HCT116 (cell line): ENCODE measurements around the gene ALG1.

Experiments
- EGR1 ChIP-seq: IDR thresholded peaks from 2 replicates; pipeline ENCODE4 v1.6.1; 2012; ENCODE audit warnings: low read depth
- EZH2 ChIP-seq: fragments of 200-600 bp; sonication (generic); IDR thresholded peaks from 2 replicates; pipeline ENCODE4 v1.6.1; 2017; ENCODE audit warnings: antibody characterized with exemption, mixed run types
- EZH2phosphoT487 ChIP-seq: fragments of 200-600 bp; IDR thresholded peaks from 2 replicates; pipeline ENCODE4 v1.6.1; 2018; ENCODE audit warnings: antibody characterized with exemption, borderline replicate concordance
- FOSL1 ChIP-seq: IDR thresholded peaks from 2 replicates; pipeline ENCODE4 v1.6.1; 2012; ENCODE audit warnings: low read depth
- POLR2A ChIP-seq: IDR thresholded peaks from 2 replicates; pipeline ENCODE4 v1.7.0; 2011; ENCODE audit warnings: borderline replicate concordance; ENCODE audit not compliant: insufficient read depth, insufficient read length; ENCODE audit errors: extremely low read depth
- SIN3A ChIP-seq: IDR thresholded peaks from 2 replicates; pipeline ENCODE4 v1.6.1; 2012; ENCODE audit warnings: low read depth
- SRF ChIP-seq: IDR thresholded peaks from 2 replicates; pipeline ENCODE4 v1.6.1; 2012; ENCODE audit warnings: low read depth
- ZNF274 ChIP-seq: fragments of 200-500 bp; sonication (Bioruptor generic); IDR thresholded peaks from 2 replicates; pipeline ENCODE4 v1.6.1; 2014; ENCODE audit warnings: mild to moderate bottlenecking, low read depth, low read length, inconsistent platforms
- TF ChIP-seq, protein P1 (sequence below), 3 experiments: fragments of 200-600 bp in 1 of 3; sonication (generic) in 1 of 3; IDR thresholded peaks in 2 of 3; conservative IDR thresholded peaks in 1 of 3; 2 replicates each; pipeline ENCODE4 v1.5.1; 2012 to 2017; ENCODE audit warnings: low read depth in 2 of 3, low read length in 2 of 3, antibody characterized with exemption in 1 of 3, borderline replicate concordance in 1 of 3, control low read depth in 1 of 3, mild to moderate bottlenecking in 1 of 3, mixed read lengths in 1 of 3, mixed run types in 1 of 3, moderate library complexity in 1 of 3; ENCODE audit not compliant: insufficient read depth in 1 of 3
- TF ChIP-seq, protein P2 (sequence below): IDR thresholded peaks from 2 replicates; pipeline ENCODE4 v1.6.1; 2012
- TF ChIP-seq, protein P3 (sequence below): IDR thresholded peaks from 2 replicates; pipeline ENCODE4 v1.6.1; 2012; ENCODE audit warnings: low read depth

DNA sequence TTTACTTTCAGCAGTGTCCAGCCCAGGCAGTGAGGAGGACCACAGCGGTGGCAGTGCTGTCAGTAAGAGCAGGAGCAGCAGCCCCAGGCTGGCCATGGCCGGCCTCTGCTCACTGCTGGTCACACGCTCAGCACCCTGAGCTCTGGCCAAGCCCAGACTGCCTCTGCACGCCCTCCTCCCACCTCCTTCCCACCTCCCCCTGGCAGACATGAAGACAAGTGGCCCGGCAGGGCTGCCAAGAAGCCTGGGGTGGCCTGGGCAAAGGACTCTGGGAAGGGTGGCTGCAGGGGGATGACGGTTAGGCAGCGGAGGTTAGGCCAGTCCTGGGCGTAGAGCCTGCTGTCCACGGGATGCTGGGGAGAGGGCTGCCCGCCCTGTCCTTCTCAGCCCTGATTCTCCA is 5.8 kb upstream of the ALG1 start, which contains the start of gene C16orf89:
- TF ChIP-seq EGR1 (no peak), SRF (no peak), EZH2 (no peak), EZH2phosphoT487 (no peak), FOSL1 (no peak), ZNF274 (no peak), POLR2A (no peak), SIN3A (no peak)
- TF ChIP-seq, protein P1, sequence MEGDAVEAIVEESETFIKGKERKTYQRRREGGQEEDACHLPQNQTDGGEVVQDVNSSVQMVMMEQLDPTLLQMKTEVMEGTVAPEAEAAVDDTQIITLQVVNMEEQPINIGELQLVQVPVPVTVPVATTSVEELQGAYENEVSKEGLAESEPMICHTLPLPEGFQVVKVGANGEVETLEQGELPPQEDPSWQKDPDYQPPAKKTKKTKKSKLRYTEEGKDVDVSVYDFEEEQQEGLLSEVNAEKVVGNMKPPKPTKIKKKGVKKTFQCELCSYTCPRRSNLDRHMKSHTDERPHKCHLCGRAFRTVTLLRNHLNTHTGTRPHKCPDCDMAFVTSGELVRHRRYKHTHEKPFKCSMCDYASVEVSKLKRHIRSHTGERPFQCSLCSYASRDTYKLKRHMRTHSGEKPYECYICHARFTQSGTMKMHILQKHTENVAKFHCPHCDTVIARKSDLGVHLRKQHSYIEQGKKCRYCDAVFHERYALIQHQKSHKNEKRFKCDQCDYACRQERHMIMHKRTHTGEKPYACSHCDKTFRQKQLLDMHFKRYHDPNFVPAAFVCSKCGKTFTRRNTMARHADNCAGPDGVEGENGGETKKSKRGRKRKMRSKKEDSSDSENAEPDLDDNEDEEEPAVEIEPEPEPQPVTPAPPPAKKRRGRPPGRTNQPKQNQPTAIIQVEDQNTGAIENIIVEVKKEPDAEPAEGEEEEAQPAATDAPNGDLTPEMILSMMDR (IDR thresholded peaks at IDR 0.05 in 2 of 3, conservative IDR thresholded peaks at IDR 0.05 in 1 of 3; ENCODE audit: borderline replicate concordance in 1 of 3, insufficient read depth in 1 of 3, low read depth in 2 of 3, low read length in 2 of 3): no peak
- TF ChIP-seq, protein P2, sequence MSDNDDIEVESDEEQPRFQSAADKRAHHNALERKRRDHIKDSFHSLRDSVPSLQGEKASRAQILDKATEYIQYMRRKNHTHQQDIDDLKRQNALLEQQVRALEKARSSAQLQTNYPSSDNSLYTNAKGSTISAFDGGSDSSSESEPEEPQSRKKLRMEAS: no peak
- TF ChIP-seq, protein P3, sequence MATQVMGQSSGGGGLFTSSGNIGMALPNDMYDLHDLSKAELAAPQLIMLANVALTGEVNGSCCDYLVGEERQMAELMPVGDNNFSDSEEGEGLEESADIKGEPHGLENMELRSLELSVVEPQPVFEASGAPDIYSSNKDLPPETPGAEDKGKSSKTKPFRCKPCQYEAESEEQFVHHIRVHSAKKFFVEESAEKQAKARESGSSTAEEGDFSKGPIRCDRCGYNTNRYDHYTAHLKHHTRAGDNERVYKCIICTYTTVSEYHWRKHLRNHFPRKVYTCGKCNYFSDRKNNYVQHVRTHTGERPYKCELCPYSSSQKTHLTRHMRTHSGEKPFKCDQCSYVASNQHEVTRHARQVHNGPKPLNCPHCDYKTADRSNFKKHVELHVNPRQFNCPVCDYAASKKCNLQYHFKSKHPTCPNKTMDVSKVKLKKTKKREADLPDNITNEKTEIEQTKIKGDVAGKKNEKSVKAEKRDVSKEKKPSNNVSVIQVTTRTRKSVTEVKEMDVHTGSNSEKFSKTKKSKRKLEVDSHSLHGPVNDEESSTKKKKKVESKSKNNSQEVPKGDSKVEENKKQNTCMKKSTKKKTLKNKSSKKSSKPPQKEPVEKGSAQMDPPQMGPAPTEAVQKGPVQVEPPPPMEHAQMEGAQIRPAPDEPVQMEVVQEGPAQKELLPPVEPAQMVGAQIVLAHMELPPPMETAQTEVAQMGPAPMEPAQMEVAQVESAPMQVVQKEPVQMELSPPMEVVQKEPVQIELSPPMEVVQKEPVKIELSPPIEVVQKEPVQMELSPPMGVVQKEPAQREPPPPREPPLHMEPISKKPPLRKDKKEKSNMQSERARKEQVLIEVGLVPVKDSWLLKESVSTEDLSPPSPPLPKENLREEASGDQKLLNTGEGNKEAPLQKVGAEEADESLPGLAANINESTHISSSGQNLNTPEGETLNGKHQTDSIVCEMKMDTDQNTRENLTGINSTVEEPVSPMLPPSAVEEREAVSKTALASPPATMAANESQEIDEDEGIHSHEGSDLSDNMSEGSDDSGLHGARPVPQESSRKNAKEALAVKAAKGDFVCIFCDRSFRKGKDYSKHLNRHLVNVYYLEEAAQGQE: no peak
